Measurements from ENCODE around the gene VAMP5.

DNA sequence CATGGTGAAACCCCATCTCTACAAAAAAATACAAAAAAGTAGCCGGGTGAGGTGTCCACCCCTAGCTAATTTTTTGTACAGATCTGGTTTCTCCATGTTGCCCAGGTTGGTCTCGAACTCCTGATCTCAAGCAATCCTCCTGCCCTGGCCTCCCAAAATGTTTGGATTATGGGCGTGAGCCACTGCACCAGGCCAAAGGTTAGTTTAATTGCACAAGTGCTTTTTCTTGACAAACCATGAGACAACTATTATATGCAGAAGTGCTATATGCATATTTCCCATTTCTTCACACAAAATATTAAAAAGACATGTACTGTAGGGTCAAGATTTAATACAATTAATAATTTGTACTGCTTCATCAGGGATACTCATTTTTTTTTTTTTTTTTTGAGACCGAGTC is 18.0 kb upstream of the VAMP5 start:
- no peak for TF ChIP-seq HDGF (IDR thresholded peaks at IDR 0.05; ENCODE audit: borderline replicate concordance)
- TF ChIP-seq FOXA1 (IDR thresholded peaks at IDR 0.05) = no peak
- no peak for TF ChIP-seq ZNF384 (IDR thresholded peaks at IDR 0.05)
- TF ChIP-seq LEF1 (IDR thresholded peaks at IDR 0.05; ENCODE audit: borderline replicate concordance) = no peak
- no peak for TF ChIP-seq SP1 (IDR thresholded peaks at IDR 0.05)
- TF ChIP-seq BHLHE40 (IDR thresholded peaks at IDR 0.05; ENCODE audit: borderline replicate concordance) = no peak
- TF ChIP-seq ELF4 (IDR thresholded peaks at IDR 0.05) = no peak
- no peak for TF ChIP-seq SUZ12 (IDR thresholded peaks at IDR 0.05)
- no peak for TF ChIP-seq FOXK2 (IDR thresholded peaks at IDR 0.05)
- no peak for TF ChIP-seq TARDBP (IDR thresholded peaks at IDR 0.05)
- TF ChIP-seq ARNT (IDR thresholded peaks at IDR 0.05) = no peak

All from HEK293T (cell line).